Effector memory CD4-positive, alpha-beta T cell (primary cell): ENCODE results near the gene DNMT3L.

Experiments
- DNase-seq, 3 donors: peaks; one replicate each; pipeline ENCODE4 v3.0.0-alpha.2; 2020
- H3K27ac ChIP-seq: 2 replicates; pipeline ENCODE4 v1.7.0; 2013; ENCODE audit warnings: mild to moderate bottlenecking, low read length, moderate library complexity; ENCODE audit not compliant: insufficient read depth, poor library complexity, severe bottlenecking
- H3K27me3 ChIP-seq: replicated peaks from 2 replicates; pipeline ENCODE4 v1.7.0; 2013; ENCODE audit warnings: mild to moderate bottlenecking, low read length; ENCODE audit not compliant: insufficient read depth, control insufficient read depth, poor library complexity, severe bottlenecking
- H3K36me3 ChIP-seq: 2 replicates; pipeline ENCODE4 v1.7.0; 2013; ENCODE audit warnings: mild to moderate bottlenecking, low read length, moderate library complexity; ENCODE audit not compliant: control insufficient read depth, insufficient read depth
- H3K4me1 ChIP-seq: 2 replicates; pipeline ENCODE4 v1.7.0; 2013; ENCODE audit warnings: low read length, mild to moderate bottlenecking; ENCODE audit not compliant: control insufficient read depth, insufficient read depth, poor library complexity, severe bottlenecking
- H3K4me3 ChIP-seq: 2 replicates; pipeline ENCODE4 v1.7.0; 2013; ENCODE audit warnings: low read length, low read depth, mild to moderate bottlenecking; ENCODE audit not compliant: insufficient read depth, poor library complexity, severe bottlenecking
- H3K9me3 ChIP-seq: 2 replicates; pipeline ENCODE4 v1.7.0; 2013; ENCODE audit warnings: mild to moderate bottlenecking, low read length, moderate library complexity; ENCODE audit not compliant: control insufficient read depth

Gene DNMT3L

GRCh38 chr21:44279354-44280260 is 17.9 kb upstream of the DNMT3L start:
- no peaks in the 10 kb centered on the region for H3K36me3 ChIP-seq
- no peaks in the 10 kb centered on the region for H3K9me3 ChIP-seq
- DNase-seq = no peak
- no peaks in the 10 kb centered on the region for H3K4me1 ChIP-seq
- no peaks in the 10 kb centered on the region for H3K27me3 ChIP-seq
- H3K4me3 ChIP-seq = no peak overlapping the region
- H3K27ac ChIP-seq = no peak overlapping the region

- DNase-seq = no peak
- Histone ChIP-seq H3K36me3 (no peaks in the 10 kb centered on the region), H3K27me3 (no peaks in the 10 kb centered on the region), H3K27ac (no peak overlapping the region), H3K4me3 (no peak overlapping the region), H3K9me3 (no peaks in the 10 kb centered on the region), H3K4me1 (no peaks in the 10 kb centered on the region)
Observed at GRCh38 chr21:44275041-44275440, 13.3 kb upstream of the DNMT3L start.

- Histone ChIP-seq H3K36me3 (no peaks in the 10 kb centered on the region), H3K9me3 (no peaks in the 10 kb centered on the region), H3K4me3 (no peak overlapping the region), H3K4me1 (no peaks in the 10 kb centered on the region), H3K27ac (no peak overlapping the region), H3K27me3 (no peaks in the 10 kb centered on the region)
- DNase-seq = no peak
Observed at GRCh38 chr21:44273046-44273445, 11.3 kb upstream of the DNMT3L start.

GRCh38 chr21:44272284-44272858 is 10.7 kb upstream of the DNMT3L start:
- Histone ChIP-seq H3K27ac (no peak overlapping the region), H3K27me3 (no peaks in the 10 kb centered on the region), H3K4me1 (no peaks in the 10 kb centered on the region), H3K4me3 (no peak overlapping the region), H3K36me3 (no peaks in the 10 kb centered on the region), H3K9me3 (no peaks in the 10 kb centered on the region)
- DNase-seq = no peak

- no peaks in the 10 kb centered on the region for H3K4me1 ChIP-seq
- no peak overlapping the region for H3K4me3 ChIP-seq
- DNase-seq = no peak
- H3K9me3 ChIP-seq = no peaks in the 10 kb centered on the region
- H3K27me3 ChIP-seq = no peaks in the 10 kb centered on the region
- no peak overlapping the region for H3K27ac ChIP-seq
- H3K36me3 ChIP-seq = no peaks in the 10 kb centered on the region
Observed at GRCh38 chr21:44271558-44272283, 10.0 kb upstream of the DNMT3L start.

GRCh38 chr21:44269090-44269489 is 7.4 kb upstream of the DNMT3L start:
- H3K27me3 ChIP-seq = no peaks in the 10 kb centered on the region
- H3K27ac ChIP-seq = no peak overlapping the region
- H3K36me3 ChIP-seq = no peaks in the 10 kb centered on the region
- no peaks in the 10 kb centered on the region for H3K9me3 ChIP-seq
- DNase-seq = no peak
- H3K4me1 ChIP-seq = no peaks in the 10 kb centered on the region
- no peak overlapping the region for H3K4me3 ChIP-seq

- Histone ChIP-seq H3K36me3 (no peaks in the 10 kb centered on the region), H3K27ac (no peak overlapping the region), H3K4me1 (no peaks in the 10 kb centered on the region), H3K27me3 (no peaks in the 10 kb centered on the region), H3K9me3 (no peaks in the 10 kb centered on the region), H3K4me3 (no peak overlapping the region)
- no peak for DNase-seq
Observed at GRCh38 chr21:44267655-44268142, 6.0 kb upstream of the DNMT3L start.

GRCh38 chr21:44265734-44266270 is 4.1 kb upstream of the DNMT3L start:
- Histone ChIP-seq H3K4me3 (no peak overlapping the region), H3K4me1 (no peaks in the 10 kb centered on the region), H3K9me3 (no peaks in the 10 kb centered on the region), H3K27me3 (no peaks in the 10 kb centered on the region), H3K36me3 (no peaks in the 10 kb centered on the region), H3K27ac (no peak overlapping the region)
- no peak for DNase-seq

- Histone ChIP-seq H3K4me1 (no peaks in the 10 kb centered on the region), H3K27ac (no peak overlapping the region), H3K4me3 (no peak overlapping the region), H3K27me3 (no peaks in the 10 kb centered on the region), H3K36me3 (no peaks in the 10 kb centered on the region), H3K9me3 (no peaks in the 10 kb centered on the region)
- no peak for DNase-seq
Observed at GRCh38 chr21:44263768-44264167, 2.1 kb upstream of the DNMT3L start.
